K562 (cell line): ENCODE measurements around the gene SLC43A2. TPM values are rescaled to one million over a fixed set of nuclear protein-coding genes. Genes with fewer than 3 reads are reported as not detected.

ENCODE experiments used
- ATAC-seq: fragments of 200-7000 bp; cut with Tn5 transposase; 3 replicates; pipeline ENCODE4 v1.9.1; 2020; ENCODE audit warnings: moderate library complexity
- Bru-seq: library from RNA; stranded (reverse); fragments of 400-500 nt; gene quantifications from one replicate; lab custom pipeline; 2021; lab: Mats Ljungman, UMichigan
- BruChase-seq, 2 experiments: library from RNA; stranded (reverse); fragments of 400-500 nt; gene quantifications; one replicate each; lab custom pipeline; 2021; lab: Mats Ljungman, UMichigan
- BruUV-seq: library from RNA; stranded (reverse); fragments of 400-500 nt; replicated peaks from 2 replicates; lab custom pipeline; 2021; lab: Mats Ljungman, UMichigan
- CTCF ChIA-PET: fragments of 300-600 bp; formaldehyde crosslinking; extraction: SDS; loops from one replicate; lab custom pipeline; 2021; ENCODE audit warnings: low intra/inter-chr PET ratio; lab: Yijun Ruan, JAX
- POLR2A ChIA-PET: fragments of 300-600, 350-650 bp; sonication (Branson Sonifier 250); formaldehyde crosslinking; extraction: SDS; loops from one replicate; lab custom pipeline; 2021; ENCODE audit warnings: antibody characterized with exemption, inconsistent platforms; lab: Yijun Ruan, JAX
- DNase-seq, 4 experiments: peaks; one replicate each; pipeline versions ENCODE4 v3.0.0 to v3.0.0-alpha.2; 2011 to 2018; ENCODE audit warnings: low spot score in 3 of 4, mixed read lengths in 3 of 4; ENCODE audit errors: extremely low read depth in 1 of 4
- FAIRE-seq: peaks from 2 replicates; lab custom pipeline; 2011; peaks lifted over from hg19 to GRCh38; lab: Jason Lieb, UNC
- H2AFZ ChIP-seq: 2 replicates; pipeline ENCODE4 v1.6.0; 2011; ENCODE audit warnings: low read depth, low read length, control low read depth, inconsistent platforms
- H3K27ac ChIP-seq: fragments of 200-600 bp; 3 replicates; pipeline ENCODE4 v1.8.0; 2011; ENCODE audit warnings: low read depth, mild to moderate bottlenecking, control low read depth, inconsistent platforms, low read length, moderate library complexity, mixed read lengths; ENCODE audit errors: extremely low read depth
- H3K27me3 ChIP-seq, 2 experiments: fragments of 300-600 bp in 1 of 2; 2 replicates in 1 of 2; 3 replicates in 1 of 2; pipeline versions ENCODE4 v1.6.0 to v1.8.0; 2011; ENCODE audit warnings: inconsistent platforms in 2 of 2, low read length in 2 of 2, mild to moderate bottlenecking in 1 of 2, mixed read lengths in 1 of 2, moderate library complexity in 1 of 2; ENCODE audit not compliant: control insufficient read depth in 2 of 2, insufficient read depth in 2 of 2
- H3K36me3 ChIP-seq: fragments of 300-600 bp; 3 replicates; pipeline ENCODE4 v1.8.0; 2011; ENCODE audit warnings: mild to moderate bottlenecking, low read length, inconsistent platforms; ENCODE audit not compliant: control insufficient read depth, insufficient read depth
- H3K4me1 ChIP-seq, 2 experiments: fragments of 200-600 bp in 1 of 2; replicated peaks in 1 of 2; 2 replicates in 1 of 2; 3 replicates in 1 of 2; pipeline versions ENCODE4 v1.5.1 to v1.8.0; 2011; ENCODE audit warnings: inconsistent platforms in 2 of 2, low read length in 2 of 2, mild to moderate bottlenecking in 1 of 2, mixed read lengths in 1 of 2, moderate library complexity in 1 of 2; ENCODE audit not compliant: control insufficient read depth in 2 of 2, insufficient read depth in 2 of 2
- H3K4me2 ChIP-seq: 2 replicates; pipeline ENCODE4 v1.6.1; 2011; ENCODE audit warnings: low read length, control low read depth, inconsistent platforms, mixed read lengths; ENCODE audit not compliant: insufficient read depth
- H3K4me3 ChIP-seq: fragments of 200-600 bp; sonication (generic), shearing (Covaris generic); 2 replicates; pipeline ENCODE4 v1.5.1; 2016; ENCODE audit warnings: control low read depth, inconsistent platforms
- H3K79me2 ChIP-seq: fragments of 200-600 bp; 3 replicates; pipeline ENCODE4 v1.8.0; 2011; ENCODE audit warnings: low read length, inconsistent platforms; ENCODE audit not compliant: control insufficient read depth, insufficient read depth
- H3K9ac ChIP-seq, 2 experiments: 2 replicates each; pipeline versions ENCODE4 v1.6.0 to v1.6.1; 2011; ENCODE audit warnings: low read depth in 2 of 2, low read length in 2 of 2, control low read depth in 1 of 2, inconsistent platforms in 1 of 2, mild to moderate bottlenecking in 1 of 2, mixed read lengths in 1 of 2; ENCODE audit not compliant: insufficient read depth in 1 of 2
- H3K9me1 ChIP-seq: one replicate; pipeline ENCODE4 v1.6.0; 2011; ENCODE audit warnings: inconsistent platforms, mild to moderate bottlenecking, low read length, moderate library complexity; ENCODE audit not compliant: control insufficient read depth, insufficient read depth
- H3K9me3 ChIP-seq: replicated peaks from 2 replicates; pipeline ENCODE4 v1.5.1; 2011; ENCODE audit warnings: low read depth, low read length, inconsistent platforms; ENCODE audit not compliant: control insufficient read depth, insufficient read depth
- H4K20me1 ChIP-seq: replicated peaks from 2 replicates; pipeline ENCODE4 v1.6.1; 2011; ENCODE audit warnings: low read length, inconsistent platforms, mixed read lengths; ENCODE audit not compliant: control insufficient read depth, insufficient read depth
- DNMT1 ChIP-seq: fragments of 450-650 bp; IDR thresholded peaks from 2 replicates; pipeline ENCODE4 v1.6.1; 2016; ENCODE audit warnings: antibody characterized with exemption, mild to moderate bottlenecking
- WGBS: fragments of 100-300 bp; shearing (Covaris generic); methylation state at CpG from one replicate; pipeline ENCODE4 v1.1.6; 2016; ENCODE audit warnings: low coverage, mixed read lengths; ENCODE audit not compliant: insufficient coverage; ENCODE audit errors: missing lambda C conversion rate; 5-methylcytosine and 5-hydroxymethylcytosine counted together
- in situ Hi-C: fragments of 300-500 bp; cut with MboI; formaldehyde crosslinking; loops from 4 replicates; pipeline ENCODE4 v1.15.0; 2018; ENCODE audit warnings: inconsistent platforms, mixed read lengths
- intact Hi-C: fragments of 100-400 bp; cut with micrococcal nuclease; formaldehyde crosslinking; loops from 2 replicates; pipeline ENCODE4 v1.14.2; 2022
- long read RNA-seq, 3 experiments: library from polyadenylated mRNA in 2 of 3; library from RNA in 1 of 3; unstranded in 2 of 3; stranded (forward) in 1 of 3; transcript quantifications; one replicate each; pipeline ENCODE4 v2.0.0, GENCODE V29; 2019 to 2022
- polyA minus RNA-seq, 3 experiments: library from RNA; depleted of rRNA, polyadenylated mRNA; stranded (reverse); fragments of >200 nt; gene quantifications; 2 replicates each; pipeline ENCODE4 v1.2.3, GENCODE V29; 2011
- polyA plus RNA-seq, 8 experiments: library from polyadenylated mRNA; depleted of rRNA in 4 of 8; stranded (reverse) in 5 of 8; unstranded in 3 of 8; fragments of >200 nt; fragmentation: Nextera tagmentation in 2 of 8; fragmentation: Illumina TruSeq in 1 of 8; extraction: Ambion mirVana in 2 of 8; extraction: Trizol in 1 of 8; gene quantifications; 2 replicates each; pipeline versions ENCODE4 v1.2.1 to v1.2.3, GENCODE V29; 2011 to 2014; ENCODE audit warnings: inconsistent platforms in 1 of 8, missing spikeins in 1 of 8
- total RNA-seq, 7 experiments: library from RNA; depleted of rRNA in 6 of 7; stranded (reverse); fragments of >200 nt in 6 of 7; fragmentation: Illumina TruSeq in 2 of 7; extraction: Trizol in 2 of 7; gene quantifications; 2 replicates each; pipeline versions ENCODE4 v1.2.1 to v1.2.3, GENCODE V29; 2011 to 2021; ENCODE audit warnings: low replicate concordance in 1 of 7
- TF ChIP-seq, protein P1 (sequence below): fragments of 150-350 bp; conservative IDR thresholded peaks from 2 replicates; pipeline ENCODE4 v1.6.1; 2014; ENCODE audit warnings: low read length
- TF ChIP-seq, protein P2 (sequence below): sonication (generic); formaldehyde crosslinking; IDR thresholded peaks from 2 replicates; pipeline ENCODE4 v1.8.0; 2023; ENCODE audit warnings: mild to moderate bottlenecking, missing genetic modification reagents
- TF ChIP-seq, protein P3 (sequence below): fragments of 250-450 bp; sonication (Bioruptor Pico); IDR thresholded peaks from 2 replicates; pipeline ENCODE4 v1.4.0; 2020; ENCODE audit warnings: mild to moderate bottlenecking, moderate library complexity, borderline replicate concordance

SLC43A2 gene
- 20.6 and 51.1 TPM in 2 replicates for total RNA-seq (2011; cell fraction: chromatin; rRNA removed; ENCODE audit: low replicate concordance)
- total RNA-seq (2011; cell fraction: nucleolus; rRNA removed) = 34.0 and 41.2 TPM in 2 replicates
- 21.8 and 28.6 TPM in 2 replicates for total RNA-seq (2011; cell fraction: nucleoplasm; rRNA removed)
- total RNA-seq (2014; rRNA removed) = 6.2 and 6.6 TPM in 2 replicates
- total RNA-seq (2014; rRNA removed; fragmentation: Illumina TruSeq; extraction: Trizol) = 2.9 and 3.4 TPM in 2 replicates
- total RNA-seq (2015; rRNA removed; fragmentation: Illumina TruSeq; extraction: Trizol) = 2.5 TPM in 2 replicates
- 9.4 and 10.2 TPM in 2 replicates for total RNA-seq (2021)
- 4.2 and 9.0 TPM in 2 replicates for polyA plus RNA-seq (2011; rRNA removed)
- 5.7 and 11.9 TPM in 2 replicates for polyA plus RNA-seq (2011; cell fraction: cytosol; rRNA removed)
- 5.7 and 7.6 TPM in 2 replicates for polyA plus RNA-seq (2011; cell fraction: nucleus; rRNA removed)
- 5.3 and 6.5 TPM in 2 replicates for polyA plus RNA-seq (2012)
- 3.6 and 6.5 TPM in 2 replicates for polyA plus RNA-seq (2014; fragmentation: Illumina TruSeq; extraction: Trizol)
- polyA plus RNA-seq (2014; fragmentation: Nextera tagmentation; extraction: Ambion mirVana) = under 1 TPM; 0.03 to 0.04 TPM
- 5.8 and 6.4 TPM in 2 replicates for polyA plus RNA-seq (2014; rRNA removed)
- 5.2 and 7.1 TPM in 2 replicates for polyA minus RNA-seq (2011; rRNA and poly(A)+ RNA removed)
- 5.4 and 11.7 TPM in 2 replicates for polyA minus RNA-seq (2011; cell fraction: cytosol; rRNA and poly(A)+ RNA removed)
- 7.9 TPM in 2 replicates for polyA minus RNA-seq (2011; cell fraction: nucleus; rRNA and poly(A)+ RNA removed)
- Bru-seq, nascent RNA = percentile 49 among the genes with signal in this experiment
- percentile 48 among the genes with signal in this experiment for BruChase-seq, experiment 1, labeled RNA remaining after a 2-hour chase
- BruChase-seq, experiment 2, labeled RNA remaining after a 6-hour chase = percentile 53 among the genes with signal in this experiment
- long read RNA-seq, experiment 1, full-length matches to known transcripts = 7 of 38 reads
- long read RNA-seq, experiment 1, partial matches to known transcripts = 5 of 38 reads
- long read RNA-seq, experiment 1, other reads (novel, unspliced or antisense) = 26 of 38 reads
- long read RNA-seq, experiment 2, full-length matches to known transcripts = 1 of 7 reads
- long read RNA-seq, experiment 2, partial matches to known transcripts = 3 of 7 reads
- long read RNA-seq, experiment 2, other reads (novel, unspliced or antisense) = 3 of 7 reads
- long read RNA-seq, experiment 3 = 0 reads

DNA sequence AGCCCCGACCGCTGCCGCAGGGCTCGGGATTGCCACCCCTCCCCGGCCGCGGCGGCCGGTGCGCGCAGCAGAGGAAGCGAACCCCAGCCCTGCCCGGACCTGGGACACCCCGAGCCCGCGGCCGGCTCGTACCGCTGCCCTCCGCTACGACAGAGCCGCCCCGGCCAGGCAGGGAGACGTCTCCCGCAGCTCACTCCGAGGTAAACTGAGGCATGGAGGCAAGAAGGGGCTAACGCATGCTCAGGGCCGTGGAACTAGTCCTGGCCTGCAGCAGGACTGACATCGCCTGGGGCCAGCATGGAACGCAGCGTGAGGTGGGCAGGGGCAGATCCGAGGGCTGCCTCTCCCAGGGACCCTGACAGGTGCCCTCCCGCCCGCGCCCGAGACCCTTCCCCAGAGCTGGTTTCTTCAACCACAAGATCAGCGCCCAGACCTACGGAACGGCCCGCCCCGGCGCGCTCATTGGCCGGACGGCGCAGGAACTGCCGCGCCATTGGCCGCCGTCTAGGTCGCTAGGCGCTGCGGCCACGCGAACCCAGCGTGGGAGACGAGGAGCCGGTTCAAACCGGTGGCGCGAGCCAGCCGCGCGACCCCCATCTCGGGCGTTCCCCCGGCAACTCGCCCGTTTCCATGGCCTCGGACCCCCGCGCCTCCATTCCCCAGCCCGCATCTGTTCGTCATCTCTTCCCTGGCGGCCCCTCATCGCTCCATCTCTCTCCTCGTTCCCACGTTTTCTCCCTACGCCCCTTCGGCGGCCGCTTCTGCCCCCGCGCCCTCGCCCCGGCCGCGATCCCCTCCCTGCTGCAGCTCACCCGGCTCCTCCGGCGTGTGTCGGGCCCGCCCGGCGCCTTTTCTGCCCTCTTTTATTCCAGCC, at the start of gene SLC43A2:
SLC43A2 (minus strand) TSS at position 853 of the 874 bp plus-strand sequence. CDS start 960 bp downstream, outside the sequence.
- Histone ChIP-seq H3K27me3 (no peaks in the 10 kb centered on the region), H3K4me2 (peak within 1 kb of the TSS; percentile 90), H3K9me1 (no peaks in the 10 kb centered on the region), H3K9me3 (no peaks in the 10 kb centered on the region), H3K4me1 (peaks cover 9 to 36% of the 10 kb centered on the region in 2 experiments), H3K4me3 (peak within 1 kb of the TSS; percentile 66), H4K20me1 (peaks cover 8% of the 10 kb centered on the region; the same call in 1 of the 2 replicates), H3K79me2 (no peaks in the 10 kb centered on the region), H3K36me3 (no peaks in the 10 kb centered on the region), H3K9ac (peak within 1 kb of the TSS; percentile 83 to 94), H2AFZ (peak within 1 kb of the TSS; percentile 86), H3K27ac (peak within 1 kb of the TSS; percentile 92)
- FAIRE-seq (peak; percentile 48), ATAC-seq (peak; percentile 91), DNase-seq (peak; percentile 86 to 91 (median 87))
- CTCF ChIA-PET = interaction anchor here (1.0 kb wide), 1 partner anchor 55 kb away, joined by 3 read pairs; no protein-coding TSS in a partner anchor
- POLR2A ChIA-PET = interaction anchor here (0.6 to 1.7 kb wide), 4 partner anchors 10 to 54 kb away, joined by 3 to 4 read pairs (median 3); no protein-coding TSS in a partner anchor
- intact Hi-C loops (loop anchor here (2.0 kb wide), 1 partner anchor 53 kb away; no protein-coding TSS in a partner anchor), in situ Hi-C loops (no loop called here)
- WGBS = under 1% methylated on average over 52 of the region's 95 CpGs
- BruUV-seq = TSS peak; percentile 66
- TF ChIP-seq, protein P1, sequence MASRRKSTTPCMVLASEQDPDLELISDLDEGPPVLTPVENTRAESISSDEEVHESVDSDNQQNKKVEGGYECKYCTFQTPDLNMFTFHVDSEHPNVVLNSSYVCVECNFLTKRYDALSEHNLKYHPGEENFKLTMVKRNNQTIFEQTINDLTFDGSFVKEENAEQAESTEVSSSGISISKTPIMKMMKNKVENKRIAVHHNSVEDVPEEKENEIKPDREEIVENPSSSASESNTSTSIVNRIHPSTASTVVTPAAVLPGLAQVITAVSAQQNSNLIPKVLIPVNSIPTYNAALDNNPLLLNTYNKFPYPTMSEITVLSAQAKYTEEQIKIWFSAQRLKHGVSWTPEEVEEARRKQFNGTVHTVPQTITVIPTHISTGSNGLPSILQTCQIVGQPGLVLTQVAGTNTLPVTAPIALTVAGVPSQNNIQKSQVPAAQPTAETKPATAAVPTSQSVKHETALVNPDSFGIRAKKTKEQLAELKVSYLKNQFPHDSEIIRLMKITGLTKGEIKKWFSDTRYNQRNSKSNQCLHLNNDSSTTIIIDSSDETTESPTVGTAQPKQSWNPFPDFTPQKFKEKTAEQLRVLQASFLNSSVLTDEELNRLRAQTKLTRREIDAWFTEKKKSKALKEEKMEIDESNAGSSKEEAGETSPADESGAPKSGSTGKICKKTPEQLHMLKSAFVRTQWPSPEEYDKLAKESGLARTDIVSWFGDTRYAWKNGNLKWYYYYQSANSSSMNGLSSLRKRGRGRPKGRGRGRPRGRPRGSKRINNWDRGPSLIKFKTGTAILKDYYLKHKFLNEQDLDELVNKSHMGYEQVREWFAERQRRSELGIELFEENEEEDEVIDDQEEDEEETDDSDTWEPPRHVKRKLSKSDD = no peak
- TF ChIP-seq, protein P2, sequence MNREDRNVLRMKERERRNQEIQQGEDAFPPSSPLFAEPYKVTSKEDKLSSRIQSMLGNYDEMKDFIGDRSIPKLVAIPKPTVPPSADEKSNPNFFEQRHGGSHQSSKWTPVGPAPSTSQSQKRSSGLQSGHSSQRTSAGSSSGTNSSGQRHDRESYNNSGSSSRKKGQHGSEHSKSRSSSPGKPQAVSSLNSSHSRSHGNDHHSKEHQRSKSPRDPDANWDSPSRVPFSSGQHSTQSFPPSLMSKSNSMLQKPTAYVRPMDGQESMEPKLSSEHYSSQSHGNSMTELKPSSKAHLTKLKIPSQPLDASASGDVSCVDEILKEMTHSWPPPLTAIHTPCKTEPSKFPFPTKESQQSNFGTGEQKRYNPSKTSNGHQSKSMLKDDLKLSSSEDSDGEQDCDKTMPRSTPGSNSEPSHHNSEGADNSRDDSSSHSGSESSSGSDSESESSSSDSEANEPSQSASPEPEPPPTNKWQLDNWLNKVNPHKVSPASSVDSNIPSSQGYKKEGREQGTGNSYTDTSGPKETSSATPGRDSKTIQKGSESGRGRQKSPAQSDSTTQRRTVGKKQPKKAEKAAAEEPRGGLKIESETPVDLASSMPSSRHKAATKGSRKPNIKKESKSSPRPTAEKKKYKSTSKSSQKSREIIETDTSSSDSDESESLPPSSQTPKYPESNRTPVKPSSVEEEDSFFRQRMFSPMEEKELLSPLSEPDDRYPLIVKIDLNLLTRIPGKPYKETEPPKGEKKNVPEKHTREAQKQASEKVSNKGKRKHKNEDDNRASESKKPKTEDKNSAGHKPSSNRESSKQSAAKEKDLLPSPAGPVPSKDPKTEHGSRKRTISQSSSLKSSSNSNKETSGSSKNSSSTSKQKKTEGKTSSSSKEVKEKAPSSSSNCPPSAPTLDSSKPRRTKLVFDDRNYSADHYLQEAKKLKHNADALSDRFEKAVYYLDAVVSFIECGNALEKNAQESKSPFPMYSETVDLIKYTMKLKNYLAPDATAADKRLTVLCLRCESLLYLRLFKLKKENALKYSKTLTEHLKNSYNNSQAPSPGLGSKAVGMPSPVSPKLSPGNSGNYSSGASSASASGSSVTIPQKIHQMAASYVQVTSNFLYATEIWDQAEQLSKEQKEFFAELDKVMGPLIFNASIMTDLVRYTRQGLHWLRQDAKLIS (CRISPR knock-in tag) = no peak; the same call in 1 of the 2 replicates
- no peak for TF ChIP-seq DNMT1
- TF ChIP-seq, protein P3, sequence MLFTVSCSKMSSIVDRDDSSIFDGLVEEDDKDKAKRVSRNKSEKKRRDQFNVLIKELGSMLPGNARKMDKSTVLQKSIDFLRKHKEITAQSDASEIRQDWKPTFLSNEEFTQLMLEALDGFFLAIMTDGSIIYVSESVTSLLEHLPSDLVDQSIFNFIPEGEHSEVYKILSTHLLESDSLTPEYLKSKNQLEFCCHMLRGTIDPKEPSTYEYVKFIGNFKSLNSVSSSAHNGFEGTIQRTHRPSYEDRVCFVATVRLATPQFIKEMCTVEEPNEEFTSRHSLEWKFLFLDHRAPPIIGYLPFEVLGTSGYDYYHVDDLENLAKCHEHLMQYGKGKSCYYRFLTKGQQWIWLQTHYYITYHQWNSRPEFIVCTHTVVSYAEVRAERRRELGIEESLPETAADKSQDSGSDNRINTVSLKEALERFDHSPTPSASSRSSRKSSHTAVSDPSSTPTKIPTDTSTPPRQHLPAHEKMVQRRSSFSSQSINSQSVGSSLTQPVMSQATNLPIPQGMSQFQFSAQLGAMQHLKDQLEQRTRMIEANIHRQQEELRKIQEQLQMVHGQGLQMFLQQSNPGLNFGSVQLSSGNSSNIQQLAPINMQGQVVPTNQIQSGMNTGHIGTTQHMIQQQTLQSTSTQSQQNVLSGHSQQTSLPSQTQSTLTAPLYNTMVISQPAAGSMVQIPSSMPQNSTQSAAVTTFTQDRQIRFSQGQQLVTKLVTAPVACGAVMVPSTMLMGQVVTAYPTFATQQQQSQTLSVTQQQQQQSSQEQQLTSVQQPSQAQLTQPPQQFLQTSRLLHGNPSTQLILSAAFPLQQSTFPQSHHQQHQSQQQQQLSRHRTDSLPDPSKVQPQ (CRISPR knock-in tag) = no peak
